Aorta (tissue), 4 donors: ENCODE results near the gene LBX1. TPM values are rescaled to one million over a fixed set of nuclear protein-coding genes. Genes with fewer than 3 reads are reported as not detected.

ENCODE experiments used
- polyA plus RNA-seq, 2 donors: library from polyadenylated mRNA; stranded (reverse); fragments of 200-250 nt; gene quantifications; one replicate each; pipeline ENCODE4 v1.2.3, GENCODE V29; 2013
- total RNA-seq, 2 donors: library from RNA; stranded (reverse); fragmentation: NEBNext Ultra II Directional; extraction: Animal tissue kit (Norgen Biotek cat#: 25700); gene quantifications; one replicate each; pipeline ENCODE4 v1.2.1, GENCODE V29; 2021
- donor health status: healthy with polysubstance abuse.
- donor health status: Bipolar disorder and iron deficiency.
- donor health status: DM: no; HTN: no; CAD: no.
- donor health status: DM: yes; HTN: yes; CAD: no.

The LBX1 gene
- total and polyA plus RNA-seq, 4 donors, result not detected

Other genes with a start within 250 kb of the LBX1 start
- 10 to 100 TPM; 38.9 to 59.8 TPM for gene MRPL43, start 242.0 kb downstream of the LBX1 start, total RNA-seq
- 100 to 1,000 TPM in 1 of 2 donors, 10 to 100 TPM in 1; 69.4 to 104 TPM for gene MRPL43, start 242.0 kb downstream of the LBX1 start, polyA plus RNA-seq
- 1 to 10 TPM; 4.6 to 5.7 TPM for gene TWNK, start 241.9 kb downstream of the LBX1 start, total RNA-seq
- gene TWNK, start 241.9 kb downstream of the LBX1 start, polyA plus RNA-seq, result 1 to 10 TPM; 3.0 to 4.5 TPM
- gene LZTS2, start 229.7 kb downstream of the LBX1 start, total RNA-seq, result 10 to 100 TPM; 94.0 to 95.3 TPM
- 100 to 1,000 TPM in 1 of 2 donors, 10 to 100 TPM in 1; 38.3 to 108 TPM for gene LZTS2, start 229.7 kb downstream of the LBX1 start, polyA plus RNA-seq
- 1 to 10 TPM; 1.1 to 1.6 TPM for gene PDZD7, start 198.3 kb downstream of the LBX1 start, total RNA-seq
- gene PDZD7, start 198.3 kb downstream of the LBX1 start, polyA plus RNA-seq, result 1 to 10 TPM in 1 of 2 donors, under 1 TPM in 1; 0.97 to 3.9 TPM
- 100 to 1,000 TPM in 1 of 2 donors, 10 to 100 TPM in 1; 91.5 to 113 TPM for gene SFXN3, start 198.2 kb downstream of the LBX1 start, total RNA-seq
- 10 to 100 TPM; 42.6 to 97.1 TPM for gene SFXN3, start 198.2 kb downstream of the LBX1 start, polyA plus RNA-seq
- 10 to 100 TPM; 12.4 to 17.6 TPM for gene KAZALD1, start 167.5 kb downstream of the LBX1 start, total RNA-seq
- 10 to 100 TPM; 12.9 to 20.7 TPM for gene KAZALD1, start 167.5 kb downstream of the LBX1 start, polyA plus RNA-seq
- not detected for gene TLX1, start 98.2 kb downstream of the LBX1 start, total RNA-seq
- under 1 TPM in 1 of 2 donors, not detected in 1; 0.13 TPM for gene TLX1, start 98.2 kb downstream of the LBX1 start, polyA plus RNA-seq
- 10 to 100 TPM; 16.6 to 21.0 TPM for gene BTRC, start 124.7 kb upstream of the LBX1 start, total RNA-seq
- gene BTRC, start 124.7 kb upstream of the LBX1 start, polyA plus RNA-seq, result 1 to 10 TPM; 4.4 to 5.0 TPM